DOHH2 (cell line): ENCODE data around the gene RCAN3.

Experiments
- H3F3A ChIP-seq: fragments of 200-600 bp; sonication (generic), shearing (Covaris generic); 2 replicates; pipeline ENCODE4 v1.6.0; 2016; ENCODE audit warnings: antibody characterized with exemption, mild to moderate bottlenecking; ENCODE audit not compliant: control insufficient read depth, insufficient read depth
- H3K27ac ChIP-seq: fragments of 200-600 bp; sonication (generic); 2 replicates; pipeline ENCODE4 v1.5.1; 2014; ENCODE audit warnings: low read depth, mild to moderate bottlenecking, low read length, moderate library complexity
- H3K27me3 ChIP-seq: fragments of 200-600 bp; sonication (generic); 2 replicates; pipeline ENCODE4 v1.6.1; 2014; ENCODE audit warnings: mild to moderate bottlenecking, low read length, mixed read lengths; ENCODE audit not compliant: control insufficient read depth
- H3K36me3 ChIP-seq: fragments of 200-600 bp; sonication (generic); 2 replicates; pipeline ENCODE4 v1.6.1; 2014; ENCODE audit warnings: mild to moderate bottlenecking, low read length, moderate library complexity, mixed read lengths; ENCODE audit not compliant: control insufficient read depth
- H3K4me1 ChIP-seq: fragments of 200-600 bp; sonication (generic); 2 replicates; pipeline ENCODE4 v1.6.1; 2014; ENCODE audit warnings: mild to moderate bottlenecking, low read length, mixed read lengths; ENCODE audit not compliant: control insufficient read depth
- H3K4me2 ChIP-seq: fragments of 200-600 bp; sonication (generic); 2 replicates; pipeline ENCODE4 v1.6.0; 2014; ENCODE audit warnings: mild to moderate bottlenecking, low read length, moderate library complexity
- H3K4me3 ChIP-seq: fragments of 200-600 bp; sonication (generic); 2 replicates; pipeline ENCODE4 v1.5.1; 2014; ENCODE audit warnings: mild to moderate bottlenecking, low read length, mixed read lengths
- H3K79me2 ChIP-seq: fragments of 200-600 bp; sonication (generic); 2 replicates; pipeline ENCODE4 v1.6.1; 2014; ENCODE audit warnings: mild to moderate bottlenecking, low read length, mixed read lengths; ENCODE audit not compliant: control insufficient read depth
- H3K9me2 ChIP-seq: fragments of 200-600 bp; sonication (generic); replicated peaks from 2 replicates; pipeline ENCODE4 v1.6.1; 2014; ENCODE audit warnings: mild to moderate bottlenecking, low read length, mixed read lengths; ENCODE audit not compliant: control insufficient read depth
- H3K9me3 ChIP-seq: fragments of 200-600 bp; sonication (generic); 2 replicates; pipeline ENCODE4 v1.6.1; 2014; ENCODE audit warnings: antibody characterized with exemption, low read length, mixed read lengths; ENCODE audit not compliant: control insufficient read depth, insufficient read depth
- H4K20me1 ChIP-seq: fragments of 200-600 bp; sonication (generic); 2 replicates; pipeline ENCODE4 v1.6.0; 2014; ENCODE audit warnings: low read depth, mild to moderate bottlenecking, antibody characterized with exemption, low read length, moderate library complexity; ENCODE audit not compliant: control insufficient read depth, insufficient read depth
- CTCF ChIP-seq: fragments of 200-600 bp; sonication (generic); IDR thresholded peaks from one replicate; pipeline ENCODE4 v1.5.1; 2014; ENCODE audit warnings: antibody characterized with exemption, mild to moderate bottlenecking, low read depth, low read length; ENCODE audit not compliant: poor library complexity, severe bottlenecking
- EZH2phosphoT487 ChIP-seq: fragments of 200-600 bp; sonication (generic); IDR thresholded peaks from 2 replicates; pipeline ENCODE4 v1.6.1; 2017; ENCODE audit warnings: borderline replicate concordance, mild to moderate bottlenecking, antibody characterized with exemption, low read length, moderate library complexity, mixed read lengths

The RCAN3 gene

GRCh38 chr1:24578846-24579245 is 76.2 kb downstream of the RCAN3 start:
- Histone ChIP-seq H3K9me3 (no peaks in the 10 kb centered on the region), H3K27ac (no peak overlapping the region), H4K20me1 (no peaks in the 10 kb centered on the region), H3K79me2 (no peaks in the 10 kb centered on the region), H3K9me2 (no peaks in the 10 kb centered on the region), H3F3A (no peaks in the 10 kb centered on the region), H3K27me3 (no peaks in the 10 kb centered on the region), H3K4me2 (no peak overlapping the region), H3K36me3 (no peaks in the 10 kb centered on the region), H3K4me1 (peaks cover 13% of the 10 kb centered on the region), H3K4me3 (no peak overlapping the region)
- TF ChIP-seq EZH2phosphoT487 (no peak), CTCF (no peak)

- no peak overlapping the region for H3K27ac ChIP-seq
- no peaks in the 10 kb centered on the region for H3K9me2 ChIP-seq
- no peaks in the 10 kb centered on the region for H3K36me3 ChIP-seq
- H3K4me2 ChIP-seq: no peak overlapping the region
- H3K4me1 ChIP-seq: peaks cover 13% of the 10 kb centered on the region
- TF ChIP-seq EZH2phosphoT487: no peak
- TF ChIP-seq CTCF: no peak
- no peaks in the 10 kb centered on the region for H3K79me2 ChIP-seq
- no peaks in the 10 kb centered on the region for H3K9me3 ChIP-seq
- H3K4me3 ChIP-seq: no peak overlapping the region
- 0 out of 2 replicates have a peak, but pooled peaks cover 2% of the 10 kb centered on the region for H3K27me3 ChIP-seq
- no peaks in the 10 kb centered on the region for H4K20me1 ChIP-seq
- no peaks in the 10 kb centered on the region for H3F3A ChIP-seq
Observed at GRCh38 chr1:24580756-24581155, 78.1 kb downstream of the RCAN3 start.

GRCh38 chr1:24584171-24584647 is 81.6 kb downstream of the RCAN3 start:
- no peaks in the 10 kb centered on the region for H3K79me2 ChIP-seq
- no peaks in the 10 kb centered on the region for H4K20me1 ChIP-seq
- H3K4me3 ChIP-seq: no peak overlapping the region
- no peaks in the 10 kb centered on the region for H3F3A ChIP-seq
- no peaks in the 10 kb centered on the region for H3K9me2 ChIP-seq
- H3K27ac ChIP-seq: no peak overlapping the region
- peaks cover 14% of the 10 kb centered on the region for H3K4me1 ChIP-seq
- H3K27me3 ChIP-seq: 0 out of 2 replicates have a peak, but pooled peaks cover 2% of the 10 kb centered on the region
- no peaks in the 10 kb centered on the region for H3K36me3 ChIP-seq
- H3K4me2 ChIP-seq: no peak overlapping the region
- H3K9me3 ChIP-seq: no peaks in the 10 kb centered on the region
- TF ChIP-seq EZH2phosphoT487: no peak

- Histone ChIP-seq H3K4me2 (no peak overlapping the region), H3K79me2 (no peaks in the 10 kb centered on the region), H3F3A (no peaks in the 10 kb centered on the region), H3K27me3 (0 out of 2 replicates have a peak, but pooled peaks cover 2% of the 10 kb centered on the region), H3K36me3 (no peaks in the 10 kb centered on the region), H3K4me3 (no peak overlapping the region), H3K9me3 (no peaks in the 10 kb centered on the region), H4K20me1 (no peaks in the 10 kb centered on the region), H3K9me2 (no peaks in the 10 kb centered on the region), H3K4me1 (peaks cover 5% of the 10 kb centered on the region), H3K27ac (no peak overlapping the region)
- TF ChIP-seq CTCF: no peak
- TF ChIP-seq EZH2phosphoT487: no peak
Observed at GRCh38 chr1:24586119-24586518, 83.5 kb downstream of the RCAN3 start.
